Smooth muscle cell (in vitro differentiated cells): ENCODE measurements around the gene POLR1C. TPM values are rescaled to one million over a fixed set of nuclear protein-coding genes. Genes with fewer than 3 reads are reported as not detected.

Source experiments
- DNase-seq: peaks from one replicate; lab custom pipeline; 2025; ENCODE audit not compliant: unreplicated experiment; lab: John Stamatoyannopoulos, UW
- H2AFZ ChIP-seq: fragments of 200-600 bp; sonication (generic); 2 replicates; pipeline ENCODE4 v1.6.0; 2016; ENCODE audit warnings: antibody characterized with exemption, low read depth, mild to moderate bottlenecking
- H3F3A ChIP-seq: fragments of 200-600 bp; sonication (generic); 2 replicates; pipeline ENCODE4 v1.6.0; 2017; ENCODE audit warnings: antibody characterized with exemption, low read depth
- H3K27ac ChIP-seq: fragments of 200-600 bp; sonication (generic); 2 replicates; pipeline ENCODE4 v1.5.1; 2016; ENCODE audit warnings: low read depth, mild to moderate bottlenecking
- H3K27me3 ChIP-seq: fragments of 200-600 bp; sonication (generic); 2 replicates; pipeline ENCODE4 v1.6.1; 2016; ENCODE audit warnings: low read depth, mild to moderate bottlenecking
- H3K36me3 ChIP-seq: fragments of 200-600 bp; sonication (generic); 2 replicates; pipeline ENCODE4 v1.5.1; 2016; ENCODE audit warnings: low read depth
- H3K4me1 ChIP-seq: fragments of 200-600 bp; sonication (generic); 2 replicates; pipeline ENCODE4 v1.5.1; 2016; ENCODE audit warnings: low read depth
- H3K4me2 ChIP-seq: fragments of 200-600 bp; sonication (generic); 2 replicates; pipeline ENCODE4 v1.6.0; 2016; ENCODE audit warnings: mild to moderate bottlenecking
- H3K4me3 ChIP-seq: fragments of 200-600 bp; sonication (generic); 2 replicates; pipeline ENCODE4 v1.5.1; 2016; ENCODE audit warnings: mild to moderate bottlenecking
- H3K79me2 ChIP-seq: fragments of 200-600 bp; sonication (generic); 2 replicates; pipeline ENCODE4 v1.6.0; 2016; ENCODE audit warnings: low read depth, mild to moderate bottlenecking
- H3K9ac ChIP-seq: fragments of 200-600 bp; sonication (generic); 2 replicates; pipeline ENCODE4 v1.6.0; 2016; ENCODE audit warnings: low read depth
- H3K9me3 ChIP-seq: fragments of 200-600 bp; sonication (generic); replicated peaks from 2 replicates; pipeline ENCODE4 v1.5.1; 2016; ENCODE audit warnings: low read depth
- H4K20me1 ChIP-seq: fragments of 200-600 bp; sonication (generic); 2 replicates; pipeline ENCODE4 v1.6.0; 2016; ENCODE audit warnings: low read depth
- WGBS: methylation state at CpG from one replicate; pipeline ENCODE4 v1.1.7; 2016; ENCODE audit warnings: low lambda C conversion rate; 5-methylcytosine and 5-hydroxymethylcytosine counted together
- polyA plus RNA-seq: library from polyadenylated mRNA; unstranded; fragments of >200 nt; fragmentation: Nextera tagmentation; extraction: Ambion mirVana; gene quantifications from 2 replicates; pipeline ENCODE4 v1.2.1, GENCODE V29; 2016
- total RNA-seq: library from RNA; depleted of rRNA; stranded (reverse); fragments of >200 nt; gene quantifications from 2 replicates; pipeline ENCODE4 v1.2.3, GENCODE V29; 2014
- TF ChIP-seq, protein P1 (sequence below): fragments of 200-600 bp; sonication (generic); IDR thresholded peaks from 2 replicates; pipeline ENCODE4 v1.5.1; 2017; ENCODE audit warnings: borderline replicate concordance, mild to moderate bottlenecking, antibody characterized with exemption; ENCODE audit not compliant: insufficient read depth, poor library complexity, severe bottlenecking

The POLR1C gene
- total and polyA plus RNA-seq, 2 experiments from 2014 or later, result 21.0 to 27.0 TPM

DNA sequence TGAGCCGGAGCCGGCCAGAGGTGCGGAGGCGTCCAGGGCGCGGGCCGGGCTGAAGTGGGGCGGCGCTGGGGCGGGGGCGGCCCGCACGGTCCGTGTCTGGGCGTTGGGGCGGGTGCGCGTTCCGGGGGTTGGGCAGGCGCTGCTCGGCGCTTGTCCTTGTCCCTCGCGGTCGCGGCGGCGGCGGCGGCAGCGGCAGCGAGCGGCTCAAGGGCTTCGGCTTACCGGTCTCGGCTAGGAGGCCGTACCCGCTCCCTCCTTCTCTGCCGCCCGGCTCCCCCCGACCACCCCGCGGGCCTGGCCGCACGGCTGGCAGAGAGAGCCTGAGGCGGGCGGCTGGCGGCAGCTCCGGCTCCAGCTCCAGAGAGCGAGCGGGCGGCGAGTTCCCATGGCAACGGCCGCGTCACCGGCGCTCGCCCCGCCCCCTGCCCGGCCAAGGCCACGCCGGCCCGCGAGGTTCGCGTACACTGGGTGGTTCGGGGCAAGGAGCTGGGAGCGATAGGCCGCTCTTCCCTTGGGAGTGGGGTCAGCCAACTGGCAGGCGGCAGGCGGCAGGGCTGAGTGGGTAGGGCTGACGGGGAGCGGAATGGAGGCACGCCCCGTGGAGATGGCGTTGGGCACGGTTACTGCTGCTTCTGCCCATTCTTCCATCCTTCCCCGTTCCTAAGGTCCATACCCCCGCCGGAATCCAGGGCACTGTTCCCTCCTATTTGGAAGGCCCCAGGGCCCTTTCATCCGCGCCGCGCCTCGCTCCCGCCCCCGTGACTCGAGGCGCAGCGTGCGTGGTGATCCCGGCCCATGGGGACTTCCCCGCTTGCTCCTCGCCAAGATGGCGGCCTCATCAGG, 6.7 kb upstream of the POLR1C start, which contains the start of gene LRRC73:
Gene LRRC73, minus strand, starts transcription at position 363 of the 843 bp plus-strand sequence. CDS start 561 bp downstream, outside the sequence.
- H3K27me3 ChIP-seq, result no peaks in the 10 kb centered on the region
- H3K4me1 ChIP-seq, result peaks cover 4% of the 10 kb centered on the region

DNA sequence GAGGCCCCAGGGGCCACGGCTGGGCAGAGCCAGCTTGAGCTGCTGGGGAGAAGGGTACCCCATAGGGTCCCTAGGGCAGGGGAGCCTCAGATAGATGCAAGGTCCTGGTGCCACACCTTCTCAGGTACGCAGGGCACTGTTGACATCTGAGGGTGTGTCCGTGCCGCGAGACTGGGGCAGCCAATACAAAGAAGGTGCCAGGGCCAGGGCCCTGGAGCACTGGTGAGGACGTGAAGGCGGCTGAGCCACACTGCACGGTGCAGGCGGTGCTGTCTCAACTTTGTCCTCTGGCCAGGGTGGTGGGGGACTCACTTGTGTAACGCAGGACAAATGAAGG, 6.1 kb upstream of the POLR1C start:
- Histone ChIP-seq H3K4me3 (peak overlapping the region; percentile 89), H3K9ac (peak overlapping the region; percentile 85), H3K27ac (peak overlapping the region; percentile 60), H3F3A (peaks cover 34% of the 10 kb centered on the region), H2AFZ (no peak overlapping the region), H3K79me2 (peaks cover 13% of the 10 kb centered on the region), H3K36me3 (no peaks in the 10 kb centered on the region), H3K27me3 (no peaks in the 10 kb centered on the region), H3K9me3 (no peaks in the 10 kb centered on the region), H4K20me1 (peaks cover 25% of the 10 kb centered on the region), H3K4me2 (peak overlapping the region; percentile 99), H3K4me1 (peaks cover 10% of the 10 kb centered on the region)
- 90% methylated on average over 10 of the region's 10 CpGs for WGBS
- no peak for DNase-seq
- TF ChIP-seq, protein P1, sequence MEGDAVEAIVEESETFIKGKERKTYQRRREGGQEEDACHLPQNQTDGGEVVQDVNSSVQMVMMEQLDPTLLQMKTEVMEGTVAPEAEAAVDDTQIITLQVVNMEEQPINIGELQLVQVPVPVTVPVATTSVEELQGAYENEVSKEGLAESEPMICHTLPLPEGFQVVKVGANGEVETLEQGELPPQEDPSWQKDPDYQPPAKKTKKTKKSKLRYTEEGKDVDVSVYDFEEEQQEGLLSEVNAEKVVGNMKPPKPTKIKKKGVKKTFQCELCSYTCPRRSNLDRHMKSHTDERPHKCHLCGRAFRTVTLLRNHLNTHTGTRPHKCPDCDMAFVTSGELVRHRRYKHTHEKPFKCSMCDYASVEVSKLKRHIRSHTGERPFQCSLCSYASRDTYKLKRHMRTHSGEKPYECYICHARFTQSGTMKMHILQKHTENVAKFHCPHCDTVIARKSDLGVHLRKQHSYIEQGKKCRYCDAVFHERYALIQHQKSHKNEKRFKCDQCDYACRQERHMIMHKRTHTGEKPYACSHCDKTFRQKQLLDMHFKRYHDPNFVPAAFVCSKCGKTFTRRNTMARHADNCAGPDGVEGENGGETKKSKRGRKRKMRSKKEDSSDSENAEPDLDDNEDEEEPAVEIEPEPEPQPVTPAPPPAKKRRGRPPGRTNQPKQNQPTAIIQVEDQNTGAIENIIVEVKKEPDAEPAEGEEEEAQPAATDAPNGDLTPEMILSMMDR, result no peak

More for the DNA sequence above, 6.7 kb upstream of the POLR1C start, which contains the start of gene LRRC73:
- TF ChIP-seq, protein P1, result no peak
- Histone ChIP-seq H4K20me1 (peaks cover 19% of the 10 kb centered on the region), H3K36me3 (no peaks in the 10 kb centered on the region), H2AFZ (no peak within 1 kb of the TSS), H3K4me3 (peak within 1 kb of the TSS; percentile 89), H3K4me2 (peak within 1 kb of the TSS; percentile 99), H3K27ac (peak within 1 kb of the TSS; percentile 60), H3K9ac (peak within 1 kb of the TSS; percentile 85), H3K9me3 (no peaks in the 10 kb centered on the region), H3F3A (peaks cover 28% of the 10 kb centered on the region), H3K79me2 (peaks cover 8% of the 10 kb centered on the region)
- DNase-seq, result peak; percentile 79
- WGBS, result 13% methylated on average over 53 of the region's 96 CpGs

DNA sequence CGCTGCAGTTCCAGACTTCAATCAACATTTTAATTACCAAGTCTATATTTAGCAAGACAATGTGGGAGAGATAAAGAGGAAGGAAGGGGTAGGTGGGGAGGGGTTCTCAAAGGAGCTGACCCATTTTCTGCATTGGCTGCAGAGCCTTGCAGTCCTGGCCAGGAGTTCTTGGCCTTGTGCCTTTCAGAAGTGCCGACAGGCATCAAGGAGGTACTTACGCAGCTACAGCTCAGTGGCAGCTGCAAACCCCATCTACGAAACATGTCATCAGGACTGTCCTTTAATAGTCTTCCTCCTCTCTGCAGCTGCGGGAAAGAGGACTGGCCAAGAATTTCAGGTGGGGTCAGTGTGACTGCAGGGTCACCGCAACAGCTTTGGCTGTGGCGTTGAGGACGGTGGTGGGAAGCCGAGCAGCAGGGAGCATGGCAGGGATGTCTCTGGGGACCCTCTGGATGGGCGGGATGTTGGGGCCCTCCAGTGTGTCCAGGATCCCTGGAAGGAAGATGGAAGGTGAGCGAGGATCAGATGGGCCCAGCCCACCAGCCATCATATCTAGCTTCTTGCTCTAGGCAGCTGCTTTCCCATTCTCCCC, 5.0 kb upstream of the POLR1C start:
- H3K4me3 ChIP-seq, result no peak overlapping the region
- H3K27ac ChIP-seq, result no peak overlapping the region
- no peaks in the 10 kb centered on the region for H3K36me3 ChIP-seq
- no peaks in the 10 kb centered on the region for H3K9me3 ChIP-seq
- no peak overlapping the region for H2AFZ ChIP-seq
- peaks cover 20% of the 10 kb centered on the region for H3K79me2 ChIP-seq
- no peak overlapping the region for H3K9ac ChIP-seq
- no peak for DNase-seq
- H3K4me2 ChIP-seq, result no peak overlapping the region
- peaks cover 12% of the 10 kb centered on the region for H3K4me1 ChIP-seq
- H3F3A ChIP-seq, result peaks cover 36% of the 10 kb centered on the region
- H3K27me3 ChIP-seq, result no peaks in the 10 kb centered on the region
- TF ChIP-seq, protein P1, result no peak
- WGBS, result 94% methylated on average over 11 of the region's 11 CpGs
- H4K20me1 ChIP-seq, result peaks cover 26% of the 10 kb centered on the region
